ENCODE results near the gene RNF151.
A peak's percentile ranks its signal among the peaks of the same experiment; 100 is the strongest.
"Not testable (repeated sequence)": the region's sequence is repeated elsewhere in the genome, so short reads cannot be mapped to it uniquely, and the experiment has no call there.

The RNF151 gene, protein sequence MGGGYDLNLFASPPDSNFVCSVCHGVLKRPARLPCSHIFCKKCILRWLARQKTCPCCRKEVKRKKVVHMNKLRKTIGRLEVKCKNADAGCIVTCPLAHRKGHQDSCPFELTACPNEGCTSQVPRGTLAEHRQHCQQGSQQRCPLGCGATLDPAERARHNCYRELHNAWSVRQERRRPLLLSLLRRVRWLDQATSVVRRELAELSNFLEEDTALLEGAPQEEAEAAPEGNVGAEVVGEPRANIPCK
- total RNA-seq: 0 to 0.39 (median 0.07) reads per million in 9 experiments

DNA sequence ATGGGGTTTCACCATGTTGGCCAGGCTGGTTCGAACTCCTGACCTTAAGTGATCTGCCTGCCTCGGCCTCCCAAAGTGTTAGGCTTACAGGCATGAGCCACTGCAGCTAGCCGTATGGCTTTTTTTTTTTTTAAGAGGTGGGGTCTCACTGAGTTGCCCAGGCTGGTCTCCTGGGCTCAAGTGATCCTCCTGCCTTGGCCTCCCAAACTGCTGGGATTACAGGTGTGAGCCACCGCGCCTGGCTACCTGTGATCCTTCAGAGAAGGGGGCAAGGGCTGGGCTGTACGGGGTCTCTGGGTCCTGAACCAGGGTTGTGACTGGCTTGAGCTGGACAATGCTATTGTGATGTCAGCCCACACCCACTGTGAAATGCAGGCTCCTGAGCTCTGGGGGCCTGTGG lies at the start of gene RNF151:
TSS of gene RNF151 (plus strand) at position 397 of the 400 bp plus-strand sequence. CDS start 26 bp downstream, outside the sequence.
- Mint-ChIP-seq H3K4me1 (ENCODE audit: low read depth in 2 of 2) (peaks cover 34 to 44% of the 10 kb centered on the region in 2 donors), H3K27ac (peak within 1 kb of the TSS; percentile 98 to 99), H3K27me3 (no peaks in the 10 kb centered on the region), H3K36me3 (ENCODE audit: insufficient read depth) (peaks cover 51% of the 10 kb centered on the region), H3K9me3 (no peaks in the 10 kb centered on the region), H3K4me3 (peak within 1 kb of the TSS; percentile 92 to 95)
- ATAC-seq (replicated peaks): no peak
- DNase-seq: no peak

DNA sequence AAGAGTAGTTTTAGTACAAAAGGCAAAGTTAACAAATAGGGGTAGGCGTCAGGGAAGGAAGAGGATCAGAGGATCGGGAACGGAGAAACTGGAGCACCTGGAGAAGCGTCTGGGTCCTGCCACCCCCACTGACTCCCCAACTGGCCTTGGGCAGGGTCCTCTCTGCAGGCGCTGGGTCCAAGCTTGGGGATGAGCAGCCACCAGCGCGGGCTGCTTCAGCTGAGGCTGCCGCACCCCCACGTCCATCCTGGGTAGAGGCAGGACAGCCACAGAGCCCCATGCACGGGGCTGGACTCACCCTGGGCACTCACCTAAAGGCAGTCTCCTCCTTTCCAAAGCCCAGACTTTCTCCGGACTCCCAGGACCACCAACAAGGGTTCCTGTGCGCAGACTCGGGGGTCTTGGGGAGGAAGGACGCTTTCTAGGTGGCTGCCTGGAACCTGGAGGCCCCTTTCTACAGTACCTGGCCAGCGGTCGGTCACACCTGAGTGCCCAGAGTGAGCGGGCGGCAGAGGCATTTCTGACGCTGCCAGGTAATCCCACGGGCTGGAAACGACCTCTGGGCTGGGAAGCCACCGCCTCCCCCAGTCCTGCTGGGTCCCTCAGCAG lies 49.5 kb upstream of the RNF151 start:
- DNase-seq (no peak), ATAC-seq (replicated peaks) (no peak)
- no peaks in the 10 kb centered on the region for H3K36me3 Mint-ChIP-seq (ENCODE audit: insufficient read depth)
- no peak overlapping the region for H3K27ac Mint-ChIP-seq
- no peaks in the 10 kb centered on the region for H3K4me1 Mint-ChIP-seq (ENCODE audit: low read depth in 2 of 2)
- H3K9me3 Mint-ChIP-seq: no peaks in the 10 kb centered on the region
- no peak overlapping the region for H3K4me3 Mint-ChIP-seq
- H3K27me3 Mint-ChIP-seq: peaks cover 50 to 75% of the 10 kb centered on the region in 2 donors

DNA sequence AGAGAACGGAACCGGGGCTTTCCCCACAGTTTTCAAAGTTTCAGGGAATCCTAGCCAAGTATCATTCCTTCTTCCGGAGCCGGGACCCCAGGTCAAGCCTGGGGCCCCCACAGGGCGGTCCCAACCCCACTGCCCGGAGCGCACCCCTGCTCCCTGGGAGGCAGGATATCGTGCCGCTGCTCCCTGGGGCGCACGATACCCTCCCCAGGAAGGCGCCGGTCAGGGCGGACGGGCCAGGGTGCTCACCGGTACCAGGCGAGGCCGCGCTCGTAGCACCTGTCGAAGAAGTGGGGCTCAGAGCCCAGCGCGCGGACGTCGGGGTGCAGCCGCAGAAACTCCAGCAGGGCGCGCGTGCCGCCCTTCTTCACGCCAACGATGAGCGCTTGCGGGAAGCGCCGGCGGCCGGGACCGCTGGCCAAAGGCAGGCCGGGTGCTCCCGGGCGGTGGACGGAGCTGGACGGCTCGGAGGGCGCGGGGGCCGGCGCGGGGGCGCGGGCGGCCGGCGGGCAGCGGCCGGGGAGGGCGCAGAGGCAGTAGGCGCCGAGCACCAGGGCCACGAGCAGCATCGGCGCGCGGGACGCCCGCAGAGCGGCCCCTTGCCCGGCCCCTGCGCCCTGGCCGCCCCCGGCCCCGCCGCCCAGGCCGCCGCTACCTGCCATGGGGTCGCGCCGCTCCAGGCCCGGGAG lies 48.8 kb upstream of the RNF151 start:
- no peak overlapping the region for H3K4me3 Mint-ChIP-seq
- DNase-seq (no peak), ATAC-seq (replicated peaks) (no peak)
- no peaks in the 10 kb centered on the region for H3K36me3 Mint-ChIP-seq (ENCODE audit: insufficient read depth)
- H3K4me1 Mint-ChIP-seq (ENCODE audit: low read depth in 2 of 2): no peaks in the 10 kb centered on the region
- no peak overlapping the region for H3K27ac Mint-ChIP-seq
- no peaks in the 10 kb centered on the region for H3K9me3 Mint-ChIP-seq
- H3K27me3 Mint-ChIP-seq: peaks cover 57 to 78% of the 10 kb centered on the region in 2 donors

DNA sequence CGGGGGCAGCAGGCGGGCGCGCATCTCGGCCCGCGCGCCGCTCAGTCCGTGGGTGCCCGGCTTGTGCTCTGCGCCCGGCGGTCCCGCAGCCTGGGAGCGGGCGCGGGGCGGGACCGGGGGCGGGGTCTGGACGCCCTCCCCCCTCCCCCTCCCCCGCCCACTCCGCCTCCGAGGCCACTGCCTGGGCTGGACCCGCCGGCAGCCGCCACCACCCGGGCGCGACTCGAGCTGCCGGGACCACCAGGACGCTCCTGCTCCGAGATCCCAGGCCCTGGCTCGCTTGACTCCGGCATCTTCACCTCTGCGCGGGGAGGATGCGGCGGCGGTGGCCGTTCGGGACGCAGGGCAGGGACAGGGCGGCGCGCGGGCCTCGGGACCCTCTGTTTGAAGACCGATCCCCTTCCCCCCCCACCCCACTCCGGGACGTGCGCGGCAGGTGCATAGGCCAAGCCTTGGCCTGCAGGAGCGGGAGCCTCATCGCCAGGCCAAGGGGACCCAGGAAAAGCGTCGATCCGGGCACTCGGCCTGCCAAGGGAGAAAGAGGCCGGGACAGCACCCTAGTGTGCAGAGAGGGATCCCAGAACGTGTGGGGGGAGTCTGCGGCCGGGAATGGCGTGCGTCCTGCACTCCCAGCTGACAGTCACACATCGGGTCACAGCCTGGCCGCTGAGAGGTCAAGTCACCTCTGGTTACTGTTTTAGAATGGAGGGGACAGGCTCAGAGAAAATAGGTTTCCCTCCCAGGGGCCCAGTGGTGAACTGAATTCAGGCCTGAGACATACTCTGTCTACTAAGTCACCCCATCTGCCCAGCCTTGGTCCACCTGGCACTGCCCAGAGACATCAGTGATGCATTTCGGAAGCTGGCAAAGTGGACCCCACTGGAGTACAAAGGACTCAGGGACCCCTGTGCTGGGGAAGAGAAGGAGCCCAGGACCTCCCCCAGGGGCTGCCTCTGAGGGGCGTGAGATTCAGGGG lies 48.0 kb upstream of the RNF151 start, which contains the start of gene HS3ST6:
TSS of gene HS3ST6 (minus strand) at position 65 of the 976 bp plus-strand sequence. CDS start 92 bp downstream, outside the sequence.
- Mint-ChIP-seq H3K4me3 (no peak within 1 kb of the TSS), H3K9me3 (no peaks in the 10 kb centered on the region), H3K4me1 (ENCODE audit: low read depth in 2 of 2) (no peaks in the 10 kb centered on the region), H3K27me3 (peaks cover 63 to 81% of the 10 kb centered on the region in 2 donors), H3K27ac (no peak within 1 kb of the TSS), H3K36me3 (ENCODE audit: insufficient read depth) (no peaks in the 10 kb centered on the region)
- DNase-seq (no peak), ATAC-seq (replicated peaks) (no peak)

DNA sequence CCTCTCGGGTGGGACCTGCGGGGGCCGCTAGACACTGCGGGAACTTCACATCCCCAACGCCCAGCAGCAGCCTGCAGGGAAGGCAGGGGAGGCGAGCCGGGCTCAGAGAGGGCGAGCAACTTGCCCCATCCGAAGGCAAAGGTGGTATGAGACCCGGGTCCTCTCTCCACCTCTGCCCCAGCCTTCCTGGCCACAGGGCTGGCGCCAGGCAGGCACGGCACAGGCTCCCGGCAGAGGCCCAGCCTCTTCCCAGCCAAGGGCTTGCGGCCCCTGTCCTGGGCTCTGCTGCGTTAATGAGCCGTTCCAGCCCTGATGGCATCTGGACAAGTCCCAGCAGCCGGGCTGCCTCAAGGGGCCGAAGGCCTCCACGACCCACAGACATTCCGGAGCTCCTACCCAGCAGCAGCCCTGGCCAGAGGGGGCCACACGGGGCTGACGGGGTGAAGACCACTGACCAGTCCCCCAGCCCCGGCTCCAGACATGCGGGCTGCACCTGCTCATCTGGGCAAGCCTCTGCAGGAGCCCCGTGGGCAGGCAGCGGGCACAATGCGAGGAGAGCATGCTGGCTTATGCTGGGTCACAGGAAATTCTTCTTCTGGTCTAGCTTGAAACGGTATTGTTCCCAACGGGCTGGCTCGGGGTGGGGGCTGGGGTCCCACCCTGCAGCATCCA lies 47.2 kb upstream of the RNF151 start:
- Mint-ChIP-seq H3K36me3 (ENCODE audit: insufficient read depth) (no peaks in the 10 kb centered on the region), H3K27me3 (peaks cover 64 to 84% of the 10 kb centered on the region in 2 donors)

DNA sequence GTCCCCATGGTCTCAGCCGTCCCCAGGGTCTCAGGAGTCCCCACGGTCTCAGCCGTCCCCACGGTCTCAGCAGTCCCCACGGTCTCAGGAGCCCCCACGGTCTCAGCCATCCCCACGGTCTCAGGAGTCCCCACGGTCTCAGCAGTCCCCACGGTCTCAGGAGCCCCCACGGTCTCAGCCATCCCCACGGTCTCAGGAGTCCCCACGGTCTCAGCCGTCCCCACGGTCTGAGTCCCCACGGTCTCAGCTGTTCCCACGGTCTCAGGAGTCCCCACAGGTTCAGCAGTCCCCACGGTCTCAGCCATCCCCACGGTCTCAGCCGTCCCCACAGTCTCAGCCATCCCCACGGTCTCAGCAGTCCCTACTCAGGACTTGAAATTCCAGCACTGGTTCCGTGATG lies 46.5 kb upstream of the RNF151 start:
- ATAC-seq (replicated peaks); H3K36me3 Mint-ChIP-seq (ENCODE audit: insufficient read depth); H3K4me1 Mint-ChIP-seq (ENCODE audit: low read depth in 2 of 2); H3K27ac Mint-ChIP-seq; H3K9me3 Mint-ChIP-seq; DNase-seq; H3K4me3 Mint-ChIP-seq: not testable (repeated sequence)
- peaks cover 65 to 84% of the 10 kb centered on the region in 2 donors for H3K27me3 Mint-ChIP-seq

More for the DNA sequence above, 47.2 kb upstream of the RNF151 start:
- no peak for ATAC-seq (replicated peaks)
- H3K4me3 Mint-ChIP-seq: no peak overlapping the region
- no peaks in the 10 kb centered on the region for H3K9me3 Mint-ChIP-seq
- no peaks in the 10 kb centered on the region for H3K4me1 Mint-ChIP-seq (ENCODE audit: low read depth in 2 of 2)
- no peak overlapping the region for H3K27ac Mint-ChIP-seq
- no peak for DNase-seq

DNA sequence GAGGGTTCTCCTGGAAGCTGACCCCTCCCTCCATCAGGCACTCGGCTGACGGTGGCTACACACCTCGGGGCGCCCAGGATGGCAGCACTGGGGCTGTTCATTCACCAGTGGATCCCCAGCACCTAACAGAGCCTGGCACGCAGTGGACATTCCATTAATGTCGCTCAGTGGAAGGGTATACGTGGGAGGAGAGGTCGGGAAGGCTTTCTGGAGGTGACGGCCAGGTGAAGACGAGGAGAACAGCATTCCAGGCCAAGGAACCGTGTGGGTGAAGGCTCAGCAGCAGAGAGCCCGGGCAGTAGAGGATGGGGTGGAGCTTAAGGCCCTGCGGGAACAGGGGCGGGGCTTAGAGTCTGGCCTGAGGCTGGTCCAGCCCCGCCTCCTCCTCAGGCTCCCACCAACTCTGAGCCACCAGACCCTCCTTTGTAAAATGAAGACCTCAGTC lies 45.9 kb upstream of the RNF151 start:
- no peaks in the 10 kb centered on the region for H3K4me1 Mint-ChIP-seq (ENCODE audit: low read depth in 2 of 2)
- H3K27ac Mint-ChIP-seq: no peak overlapping the region
- no peaks in the 10 kb centered on the region for H3K9me3 Mint-ChIP-seq
- ATAC-seq (replicated peaks) (no peak), DNase-seq (no peak)
- peaks cover 58 to 84% of the 10 kb centered on the region in 2 donors for H3K27me3 Mint-ChIP-seq
- no peak overlapping the region for H3K4me3 Mint-ChIP-seq
- no peaks in the 10 kb centered on the region for H3K36me3 Mint-ChIP-seq (ENCODE audit: insufficient read depth)

DNA sequence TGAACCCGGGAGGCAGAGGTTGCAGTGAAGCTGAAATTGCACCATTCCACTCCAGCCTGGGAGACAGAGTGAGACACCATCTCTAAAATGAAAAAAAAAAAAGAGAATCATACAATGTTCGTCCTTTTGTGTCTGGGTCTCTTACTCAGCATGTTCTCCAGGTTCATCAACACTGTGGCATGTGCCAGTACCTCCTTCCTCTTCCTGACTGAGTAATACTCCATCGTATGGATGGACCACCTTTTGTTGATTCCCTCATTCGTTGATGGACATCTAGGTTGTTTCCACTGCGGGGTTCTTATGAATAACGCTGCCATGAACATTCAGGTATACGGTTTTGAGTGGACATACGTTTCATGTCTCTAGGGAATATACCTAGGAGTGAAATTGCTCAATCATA lies 44.3 kb upstream of the RNF151 start:
- DNase-seq: no peak
- Mint-ChIP-seq H3K4me1 (ENCODE audit: low read depth in 2 of 2) (no peaks in the 10 kb centered on the region), H3K9me3 (no peaks in the 10 kb centered on the region), H3K27ac (no peak overlapping the region), H3K27me3 (peaks cover 42 to 68% of the 10 kb centered on the region in 2 donors), H3K36me3 (ENCODE audit: insufficient read depth) (peaks cover 2% of the 10 kb centered on the region), H3K4me3 (no peak overlapping the region)
- ATAC-seq (replicated peaks): no peak

DNA sequence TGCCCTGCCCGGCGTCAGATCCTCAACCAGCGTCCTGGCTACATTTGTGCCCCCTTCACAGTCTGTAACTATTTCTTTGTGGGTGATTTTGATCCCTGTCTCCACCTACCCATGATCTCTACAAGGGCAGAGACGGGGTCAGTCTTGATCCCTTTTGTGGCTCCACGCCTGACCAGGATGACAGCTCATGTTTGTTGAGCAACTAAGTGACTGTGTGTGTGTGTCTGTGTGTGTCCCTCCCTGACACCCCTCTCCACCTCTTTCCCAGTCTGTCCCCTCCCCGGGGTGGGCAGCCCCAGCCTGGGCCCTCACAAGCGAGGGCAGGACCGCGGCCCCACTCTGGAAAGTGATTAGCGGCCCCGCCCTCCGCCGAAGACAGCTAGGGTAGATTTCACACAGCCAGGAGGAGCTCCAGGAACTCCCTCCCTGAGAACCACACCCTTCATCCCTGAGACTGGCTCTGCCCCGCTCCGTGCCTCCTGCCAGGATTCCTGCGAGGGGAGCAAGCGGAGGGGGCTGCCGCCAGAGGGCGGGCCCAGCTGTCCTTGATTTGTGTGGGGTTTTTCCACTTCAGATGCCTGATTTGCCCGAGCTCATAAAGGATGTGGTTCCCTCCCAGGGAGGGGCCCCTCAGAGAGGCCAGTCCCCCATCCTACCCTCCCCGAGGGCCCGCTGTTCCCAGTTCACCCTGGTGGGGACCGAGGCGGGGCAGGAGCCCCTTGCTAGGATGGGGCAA lies 43.2 kb upstream of the RNF151 start:
- H3K4me1 Mint-ChIP-seq (ENCODE audit: low read depth in 2 of 2): no peaks in the 10 kb centered on the region
- H3K27me3 Mint-ChIP-seq: peaks cover 42 to 66% of the 10 kb centered on the region in 2 donors
- DNase-seq: no peak
- H3K27ac Mint-ChIP-seq: no peak overlapping the region
- H3K36me3 Mint-ChIP-seq (ENCODE audit: insufficient read depth): peaks cover 2% of the 10 kb centered on the region
- H3K4me3 Mint-ChIP-seq: no peak overlapping the region
- no peak for ATAC-seq (replicated peaks)
- no peaks in the 10 kb centered on the region for H3K9me3 Mint-ChIP-seq

DNA sequence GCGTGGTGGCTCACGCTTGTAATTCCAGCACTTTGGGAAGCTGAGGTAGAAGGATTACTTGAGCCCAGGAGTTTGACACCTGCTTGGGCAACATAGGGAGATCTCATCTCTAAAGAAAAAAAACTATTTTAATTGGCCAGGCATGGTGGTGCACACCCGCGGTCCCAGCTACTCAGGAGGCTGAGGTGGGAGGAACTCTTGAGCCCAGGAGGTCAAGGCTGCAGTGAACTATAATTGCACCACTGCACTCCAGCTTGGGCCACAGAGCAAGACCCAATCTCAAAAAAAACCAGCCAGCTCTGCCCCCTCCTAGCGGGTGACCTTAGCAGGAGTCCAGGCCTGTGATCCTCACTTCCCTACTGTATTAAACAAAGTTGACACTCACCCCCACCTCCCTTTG lies 42.6 kb upstream of the RNF151 start:
- DNase-seq: no peak
- peaks cover 2% of the 10 kb centered on the region for H3K36me3 Mint-ChIP-seq (ENCODE audit: insufficient read depth)
- no peak for ATAC-seq (replicated peaks)
- no peaks in the 10 kb centered on the region for H3K9me3 Mint-ChIP-seq
- no peak overlapping the region for H3K4me3 Mint-ChIP-seq
- H3K27ac Mint-ChIP-seq: no peak overlapping the region
- peaks cover 0 to 1% of the 10 kb centered on the region in 2 donors for H3K4me1 Mint-ChIP-seq (ENCODE audit: low read depth in 2 of 2)
- peaks cover 42 to 60% of the 10 kb centered on the region in 2 donors for H3K27me3 Mint-ChIP-seq

DNA sequence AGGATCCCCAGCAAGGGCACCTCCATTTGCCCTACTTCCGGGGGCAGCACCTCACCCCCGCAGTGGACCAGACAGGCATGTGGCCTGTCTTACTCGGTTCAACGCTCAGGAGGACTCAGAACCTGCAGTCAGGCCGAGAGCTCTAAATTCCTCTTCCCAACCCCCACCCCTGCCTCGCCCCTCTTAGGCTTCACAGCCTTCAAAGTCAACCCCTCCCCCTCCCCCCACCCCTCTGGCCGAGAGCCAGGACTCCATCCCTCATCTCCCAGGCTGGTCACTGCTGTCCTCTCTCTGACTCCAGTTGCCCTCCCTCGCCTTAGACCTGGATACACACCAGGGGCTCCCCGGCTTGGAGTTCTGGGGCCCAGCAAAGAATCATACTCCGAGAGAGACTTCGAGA lies 40.4 kb upstream of the RNF151 start:
- peaks cover 2% of the 10 kb centered on the region for H3K36me3 Mint-ChIP-seq (ENCODE audit: insufficient read depth)
- no peak overlapping the region for H3K4me3 Mint-ChIP-seq
- peaks cover 0 to 2% of the 10 kb centered on the region in 2 donors for H3K4me1 Mint-ChIP-seq (ENCODE audit: low read depth in 2 of 2)
- H3K27ac Mint-ChIP-seq: no peak overlapping the region
- DNase-seq (no peak), ATAC-seq (replicated peaks) (no peak)
- H3K9me3 Mint-ChIP-seq: no peaks in the 10 kb centered on the region
- peaks cover 25 to 45% of the 10 kb centered on the region in 2 donors for H3K27me3 Mint-ChIP-seq

DNA sequence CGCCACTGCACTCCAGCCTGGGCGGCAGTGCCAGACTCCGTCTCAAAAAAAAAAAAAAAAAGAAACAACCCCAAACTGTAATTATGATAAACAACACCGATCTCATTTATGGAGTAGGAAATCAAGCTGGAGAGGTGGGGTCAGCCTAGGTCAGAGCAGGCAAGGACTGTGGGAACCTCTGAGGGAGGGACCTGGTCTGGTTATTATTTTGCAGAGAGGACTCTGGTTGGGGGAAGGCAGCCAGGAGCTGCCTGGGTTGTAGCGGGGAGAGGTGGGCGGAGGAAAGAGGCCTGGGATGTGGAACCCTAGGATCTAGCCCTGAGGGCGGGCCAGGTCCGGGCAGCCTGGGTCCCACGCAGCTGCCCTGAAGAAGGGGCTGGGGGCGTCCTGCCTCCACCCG lies 37.6 kb upstream of the RNF151 start:
- Mint-ChIP-seq H3K27me3 (peaks cover 5 to 25% of the 10 kb centered on the region in 2 donors), H3K4me3 (peak overlapping the region; percentile 66 to 73), H3K9me3 (no peaks in the 10 kb centered on the region), H3K4me1 (ENCODE audit: low read depth in 2 of 2) (peaks cover 0 to 2% of the 10 kb centered on the region in 2 donors), H3K27ac (no peak overlapping the region), H3K36me3 (ENCODE audit: insufficient read depth) (peaks cover 2% of the 10 kb centered on the region)
- DNase-seq (no peak), ATAC-seq (replicated peaks) (peak; percentile 11)

All from effector memory CD8-positive, alpha-beta T cell (primary cell).